Panc1 (cell line): ENCODE data around the gene TBC1D16. TPM values are rescaled to one million over a fixed set of nuclear protein-coding genes. Genes with fewer than 3 reads are reported as not detected.
A peak's percentile ranks its signal among the peaks of the same experiment; 100 is the strongest.

Source experiments
- ATAC-seq: fragments of 200-7000 bp; cut with Tn5 transposase; 2 replicates; pipeline ENCODE4 v1.9.1; 2020; ENCODE audit warnings: mild to moderate bottlenecking, moderate library complexity
- BruUV-seq: library from RNA; stranded (reverse); fragments of 400-500 nt; replicated peaks from 2 replicates; lab custom pipeline; 2021; lab: Mats Ljungman, UMichigan
- CTCF ChIA-PET: fragments of 300-600 bp; sonication (Branson Sonifier 250); formaldehyde crosslinking; loops from one replicate; lab custom pipeline; 2022; ENCODE audit warnings: antibody characterized with exemption; lab: Charles Lee
- POLR2A ChIA-PET: fragments of 300-600 bp; sonication (Branson Sonifier 250); formaldehyde crosslinking; loops from one replicate; lab custom pipeline; 2022; ENCODE audit warnings: antibody characterized with exemption; lab: Charles Lee
- DNase-seq: peaks from one replicate; pipeline ENCODE4 v3.0.0-alpha.2; 2010; ENCODE audit warnings: low read depth, low spot score
- H3K27ac ChIP-seq: 2 replicates; pipeline ENCODE4 v1.5.1; 2011; ENCODE audit warnings: mild to moderate bottlenecking, low read length, inconsistent platforms
- H3K27me3 ChIP-seq: fragments of 200-500 bp; sonication (Bioruptor generic); 2 replicates; pipeline ENCODE4 v1.6.0; 2014; ENCODE audit warnings: low read length, inconsistent platforms; ENCODE audit not compliant: control insufficient read depth, insufficient read depth
- H3K36me3 ChIP-seq: fragments of 200-500 bp; sonication (Bioruptor generic); 2 replicates; pipeline ENCODE4 v1.5.1; 2014; ENCODE audit warnings: inconsistent platforms, mild to moderate bottlenecking, low read length, moderate library complexity; ENCODE audit not compliant: control insufficient read depth, insufficient read depth
- H3K4me1 ChIP-seq: 2 replicates; pipeline ENCODE4 v1.5.1; 2011; ENCODE audit warnings: inconsistent platforms, mild to moderate bottlenecking, low read length, moderate library complexity; ENCODE audit not compliant: control insufficient read depth, insufficient read depth
- H3K4me3 ChIP-seq, 2 experiments: 2 replicates each; pipeline ENCODE4 v1.5.1; 2011 to 2012; ENCODE audit warnings: low read depth in 2 of 2, low read length in 2 of 2, mild to moderate bottlenecking in 2 of 2, inconsistent platforms in 1 of 2, moderate library complexity in 1 of 2
- H3K9me3 ChIP-seq: fragments of 200-500 bp; sonication (Bioruptor generic); 2 replicates; pipeline ENCODE4 v1.5.1; 2014; ENCODE audit warnings: low read depth, mild to moderate bottlenecking, inconsistent platforms, low read length, moderate library complexity; ENCODE audit not compliant: control insufficient read depth, insufficient read depth
- POLR2AphosphoS5 ChIP-seq: IDR thresholded peaks from 2 replicates; pipeline ENCODE4 v1.6.1; 2012; ENCODE audit warnings: mild to moderate bottlenecking, low read depth, low read length, moderate library complexity
- SIN3A ChIP-seq: IDR thresholded peaks from 2 replicates; pipeline ENCODE4 v1.6.1; 2012; ENCODE audit warnings: low read depth, mild to moderate bottlenecking, low read length, moderate library complexity, borderline replicate concordance; ENCODE audit not compliant: insufficient read depth
- TCF7L2 ChIP-seq: IDR thresholded peaks from 2 replicates; pipeline ENCODE4 v1.6.1; 2011; ENCODE audit warnings: mild to moderate bottlenecking, low read depth, low read length, inconsistent platforms
- in situ Hi-C: cut with HindIII; loops from 2 replicates; pipeline ENCODE4 v1.10.0; 2016; ENCODE audit warnings: low sequenced_read_pairs, low pct_unique_long_range_greater_than_20kb
- intact Hi-C: fragments of 100-400 bp; cut with micrococcal nuclease; formaldehyde crosslinking; loops from one replicate; pipeline ENCODE4 v1.10.0; 2022; ENCODE audit not compliant: unreplicated experiment
- total RNA-seq: library from RNA; stranded (reverse); gene quantifications from one replicate; pipeline ENCODE4 v1.2.1, GENCODE V29; 2021; ENCODE audit not compliant: unreplicated experiment
- TF ChIP-seq, protein P1 (sequence below): fragments of 450-650 bp; IDR thresholded peaks from 2 replicates; pipeline ENCODE4 v1.5.1; 2017; ENCODE audit warnings: mild to moderate bottlenecking
- TF ChIP-seq, protein P2 (sequence below), 2 experiments: IDR thresholded peaks; 2 replicates each; pipeline ENCODE4 v1.6.1; 2011 to 2012; ENCODE audit warnings: low read depth in 2 of 2, control low read depth in 1 of 2, low read length in 1 of 2, mild to moderate bottlenecking in 1 of 2, moderate library complexity in 1 of 2; ENCODE audit not compliant: insufficient read depth in 1 of 2

The TBC1D16 gene
- total RNA-seq, 1 experiment from 2014 or later, result 41.6 TPM

DNA sequence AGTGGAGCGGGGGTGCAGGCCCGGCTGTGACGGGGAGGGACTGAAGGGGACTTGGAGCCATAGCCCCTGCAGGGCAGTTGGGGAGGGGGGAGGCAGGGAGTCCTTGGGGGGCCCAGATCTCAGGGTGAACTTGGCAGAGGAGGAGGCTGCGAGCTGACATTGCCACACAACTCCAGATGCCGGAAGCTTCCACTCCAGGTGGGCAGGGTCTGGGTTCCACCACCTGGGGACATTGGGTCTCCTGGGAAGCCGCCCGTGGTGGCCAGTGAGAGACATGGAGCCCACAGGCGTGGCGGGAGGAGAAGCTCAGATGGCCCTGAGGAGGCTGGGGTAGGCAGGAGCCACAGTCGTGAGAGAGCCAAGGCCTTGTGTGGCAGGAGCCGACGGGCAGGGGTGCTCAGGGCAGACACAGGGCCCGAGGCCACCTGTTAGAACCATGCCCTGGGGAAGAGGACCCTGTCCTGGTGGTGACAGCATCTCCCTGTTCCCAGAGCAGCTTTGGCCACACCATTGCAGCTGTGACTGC is 47.5 kb upstream of the TBC1D16 start:
- DNase-seq (no peak), ATAC-seq (no peak)
- in situ Hi-C loops, result no loop called here
- Histone ChIP-seq H3K9me3 (no peaks in the 10 kb centered on the region), H3K27me3 (no peaks in the 10 kb centered on the region), H3K36me3 (no peaks in the 10 kb centered on the region), H3K4me3 (peak overlapping the region in 1 of 2 experiments; percentile 41; a peak in 2 of 4 replicates), H3K4me1 (0 out of 2 replicates have a peak, but pooled peaks cover 6% of the 10 kb centered on the region), H3K27ac (peak overlapping the region; percentile 66)
- ChIA-PET POLR2A (no interaction called here), CTCF (interaction anchor here (1.2 to 1.6 kb wide), 2 partner anchors 18 to 75 kb away, joined by 6 read pairs; partner anchors contain the start of gene GAA)
- no TSS peak for BruUV-seq
- intact Hi-C loops, result loop anchor here (5.0 kb wide), 1 partner anchor 76 kb away; no protein-coding TSS in a partner anchor
- TF ChIP-seq POLR2AphosphoS5 (no peak), SIN3A (no peak), TCF7L2 (no peak)
- TF ChIP-seq, protein P1, sequence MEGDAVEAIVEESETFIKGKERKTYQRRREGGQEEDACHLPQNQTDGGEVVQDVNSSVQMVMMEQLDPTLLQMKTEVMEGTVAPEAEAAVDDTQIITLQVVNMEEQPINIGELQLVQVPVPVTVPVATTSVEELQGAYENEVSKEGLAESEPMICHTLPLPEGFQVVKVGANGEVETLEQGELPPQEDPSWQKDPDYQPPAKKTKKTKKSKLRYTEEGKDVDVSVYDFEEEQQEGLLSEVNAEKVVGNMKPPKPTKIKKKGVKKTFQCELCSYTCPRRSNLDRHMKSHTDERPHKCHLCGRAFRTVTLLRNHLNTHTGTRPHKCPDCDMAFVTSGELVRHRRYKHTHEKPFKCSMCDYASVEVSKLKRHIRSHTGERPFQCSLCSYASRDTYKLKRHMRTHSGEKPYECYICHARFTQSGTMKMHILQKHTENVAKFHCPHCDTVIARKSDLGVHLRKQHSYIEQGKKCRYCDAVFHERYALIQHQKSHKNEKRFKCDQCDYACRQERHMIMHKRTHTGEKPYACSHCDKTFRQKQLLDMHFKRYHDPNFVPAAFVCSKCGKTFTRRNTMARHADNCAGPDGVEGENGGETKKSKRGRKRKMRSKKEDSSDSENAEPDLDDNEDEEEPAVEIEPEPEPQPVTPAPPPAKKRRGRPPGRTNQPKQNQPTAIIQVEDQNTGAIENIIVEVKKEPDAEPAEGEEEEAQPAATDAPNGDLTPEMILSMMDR, result no peak
- TF ChIP-seq, protein P2, sequence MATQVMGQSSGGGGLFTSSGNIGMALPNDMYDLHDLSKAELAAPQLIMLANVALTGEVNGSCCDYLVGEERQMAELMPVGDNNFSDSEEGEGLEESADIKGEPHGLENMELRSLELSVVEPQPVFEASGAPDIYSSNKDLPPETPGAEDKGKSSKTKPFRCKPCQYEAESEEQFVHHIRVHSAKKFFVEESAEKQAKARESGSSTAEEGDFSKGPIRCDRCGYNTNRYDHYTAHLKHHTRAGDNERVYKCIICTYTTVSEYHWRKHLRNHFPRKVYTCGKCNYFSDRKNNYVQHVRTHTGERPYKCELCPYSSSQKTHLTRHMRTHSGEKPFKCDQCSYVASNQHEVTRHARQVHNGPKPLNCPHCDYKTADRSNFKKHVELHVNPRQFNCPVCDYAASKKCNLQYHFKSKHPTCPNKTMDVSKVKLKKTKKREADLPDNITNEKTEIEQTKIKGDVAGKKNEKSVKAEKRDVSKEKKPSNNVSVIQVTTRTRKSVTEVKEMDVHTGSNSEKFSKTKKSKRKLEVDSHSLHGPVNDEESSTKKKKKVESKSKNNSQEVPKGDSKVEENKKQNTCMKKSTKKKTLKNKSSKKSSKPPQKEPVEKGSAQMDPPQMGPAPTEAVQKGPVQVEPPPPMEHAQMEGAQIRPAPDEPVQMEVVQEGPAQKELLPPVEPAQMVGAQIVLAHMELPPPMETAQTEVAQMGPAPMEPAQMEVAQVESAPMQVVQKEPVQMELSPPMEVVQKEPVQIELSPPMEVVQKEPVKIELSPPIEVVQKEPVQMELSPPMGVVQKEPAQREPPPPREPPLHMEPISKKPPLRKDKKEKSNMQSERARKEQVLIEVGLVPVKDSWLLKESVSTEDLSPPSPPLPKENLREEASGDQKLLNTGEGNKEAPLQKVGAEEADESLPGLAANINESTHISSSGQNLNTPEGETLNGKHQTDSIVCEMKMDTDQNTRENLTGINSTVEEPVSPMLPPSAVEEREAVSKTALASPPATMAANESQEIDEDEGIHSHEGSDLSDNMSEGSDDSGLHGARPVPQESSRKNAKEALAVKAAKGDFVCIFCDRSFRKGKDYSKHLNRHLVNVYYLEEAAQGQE (IDR thresholded peaks at IDR 0.05; ENCODE audit: insufficient read depth in 1 of 2, low read depth in 2 of 2, low read length in 1 of 2), result no peak

DNA sequence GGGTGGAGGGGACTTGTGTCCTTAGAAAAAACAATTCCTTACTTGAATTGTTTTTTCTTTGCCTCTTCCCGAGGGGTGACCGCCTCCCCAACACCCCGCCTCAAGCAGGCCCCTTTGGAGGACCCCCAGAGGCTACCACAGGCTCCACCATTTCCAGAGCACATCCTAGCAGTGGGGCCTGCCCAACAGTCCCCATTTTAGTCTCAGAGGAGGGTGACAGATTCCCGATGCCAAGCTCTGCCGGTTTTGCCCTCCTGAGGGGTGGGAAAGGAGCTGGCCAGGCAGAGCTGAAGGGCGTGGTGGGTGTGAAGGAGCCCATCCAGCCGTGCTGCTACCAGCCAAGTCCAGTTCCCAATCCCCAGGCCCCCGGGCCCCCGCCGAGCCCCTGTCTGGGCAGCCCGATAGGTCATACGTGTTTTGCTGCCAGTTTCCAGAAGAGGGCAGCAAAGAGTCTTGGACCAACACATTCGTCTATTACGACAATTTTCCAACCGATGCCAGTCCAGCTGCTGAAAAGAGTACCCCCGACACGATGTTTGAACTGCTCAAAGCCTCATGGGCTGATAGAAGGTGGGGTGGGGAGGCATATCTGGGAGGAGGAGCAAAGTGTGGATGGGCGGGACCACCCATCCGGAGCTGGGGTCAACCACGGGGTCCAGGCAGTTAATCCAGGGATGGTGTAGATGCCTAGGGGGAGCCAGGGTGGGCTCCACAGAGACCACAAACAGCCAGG is 46.9 kb upstream of the TBC1D16 start:
- CTCF ChIA-PET, result interaction anchor here (0.6 to 1.6 kb wide), 3 partner anchors 19 to 274 kb away, joined by 6 to 7 read pairs (median 6); partner anchors contain the start of gene GAA
- in situ Hi-C loops (no loop called here), intact Hi-C loops (loop anchor here (5.0 kb wide), 1 partner anchor 75 kb away; no protein-coding TSS in a partner anchor)
- H3K4me1 ChIP-seq, result 0 out of 2 replicates have a peak, but pooled peaks cover 6% of the 10 kb centered on the region
- POLR2A ChIA-PET, result no interaction called here
- ATAC-seq (peak; percentile 82), DNase-seq (no peak)
- no peaks in the 10 kb centered on the region for H3K27me3 ChIP-seq
- BruUV-seq, result no TSS peak
- peak overlapping the region; percentile 0 to 41; a peak in 2 of 4 replicates for H3K4me3 ChIP-seq
- H3K36me3 ChIP-seq, result no peaks in the 10 kb centered on the region
- no peaks in the 10 kb centered on the region for H3K9me3 ChIP-seq
- H3K27ac ChIP-seq, result peak overlapping the region; percentile 66
- TF ChIP-seq, protein P2 (IDR thresholded peaks at IDR 0.05; ENCODE audit: insufficient read depth in 1 of 2, low read depth in 2 of 2, low read length in 1 of 2), result no peak
- TF ChIP-seq SIN3A (no peak), POLR2AphosphoS5 (no peak), TCF7L2 (no peak)
- TF ChIP-seq, protein P1, result peak; percentile 94
